GM12801 (cell line): Measurements from ENCODE around the gene ERC1.

Experiments used
- TF ChIP-seq, protein P1 (sequence below): IDR thresholded peaks from one replicate; pipeline ENCODE4 v1.5.1; 2011; ENCODE audit warnings: control low read depth; ENCODE audit not compliant: insufficient read length; ENCODE audit errors: extremely low read depth

The ERC1 gene

DNA sequence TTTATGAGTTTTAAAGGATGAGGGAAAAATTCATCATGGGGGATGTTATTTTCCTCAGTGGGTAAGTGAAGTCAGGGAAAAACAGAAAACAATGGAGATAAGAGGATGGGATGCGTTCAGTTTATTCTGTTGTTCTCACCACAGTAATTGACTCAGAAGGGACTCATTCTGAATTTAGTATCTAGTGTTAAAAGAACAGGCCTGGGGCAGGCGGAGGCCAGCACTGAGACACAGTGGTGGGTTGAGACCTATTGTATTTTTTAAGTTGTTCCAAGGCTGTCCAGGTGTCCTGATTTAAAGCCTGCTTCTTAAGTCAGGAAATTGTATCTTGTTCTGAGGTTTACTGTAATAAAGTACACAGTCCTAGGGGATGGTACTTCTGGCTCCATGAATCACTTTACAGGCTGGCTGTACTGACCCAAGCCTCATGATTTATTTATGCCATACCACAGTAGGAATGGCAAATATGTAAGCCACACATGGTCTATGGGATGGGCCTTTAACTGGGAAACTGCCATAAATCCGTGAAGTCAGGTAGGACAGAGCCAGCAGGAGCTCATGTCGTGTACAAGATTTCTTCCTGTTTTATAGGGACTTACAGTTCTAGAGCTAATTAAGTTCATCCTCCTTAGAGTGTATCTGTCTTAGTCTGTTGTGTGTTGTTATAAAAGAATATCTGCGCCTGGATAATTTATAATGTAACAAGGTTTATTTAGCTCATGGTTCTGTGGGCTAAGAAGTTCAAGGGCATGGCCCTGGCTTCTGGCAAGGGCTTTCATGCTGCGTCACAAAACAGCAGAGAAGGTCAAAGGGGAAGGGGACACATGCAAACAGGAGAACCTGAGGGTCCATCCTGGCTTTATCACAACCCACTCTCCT is 359.3 kb downstream of the ERC1 start:
- TF ChIP-seq, protein P1, sequence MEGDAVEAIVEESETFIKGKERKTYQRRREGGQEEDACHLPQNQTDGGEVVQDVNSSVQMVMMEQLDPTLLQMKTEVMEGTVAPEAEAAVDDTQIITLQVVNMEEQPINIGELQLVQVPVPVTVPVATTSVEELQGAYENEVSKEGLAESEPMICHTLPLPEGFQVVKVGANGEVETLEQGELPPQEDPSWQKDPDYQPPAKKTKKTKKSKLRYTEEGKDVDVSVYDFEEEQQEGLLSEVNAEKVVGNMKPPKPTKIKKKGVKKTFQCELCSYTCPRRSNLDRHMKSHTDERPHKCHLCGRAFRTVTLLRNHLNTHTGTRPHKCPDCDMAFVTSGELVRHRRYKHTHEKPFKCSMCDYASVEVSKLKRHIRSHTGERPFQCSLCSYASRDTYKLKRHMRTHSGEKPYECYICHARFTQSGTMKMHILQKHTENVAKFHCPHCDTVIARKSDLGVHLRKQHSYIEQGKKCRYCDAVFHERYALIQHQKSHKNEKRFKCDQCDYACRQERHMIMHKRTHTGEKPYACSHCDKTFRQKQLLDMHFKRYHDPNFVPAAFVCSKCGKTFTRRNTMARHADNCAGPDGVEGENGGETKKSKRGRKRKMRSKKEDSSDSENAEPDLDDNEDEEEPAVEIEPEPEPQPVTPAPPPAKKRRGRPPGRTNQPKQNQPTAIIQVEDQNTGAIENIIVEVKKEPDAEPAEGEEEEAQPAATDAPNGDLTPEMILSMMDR = no peak

DNA sequence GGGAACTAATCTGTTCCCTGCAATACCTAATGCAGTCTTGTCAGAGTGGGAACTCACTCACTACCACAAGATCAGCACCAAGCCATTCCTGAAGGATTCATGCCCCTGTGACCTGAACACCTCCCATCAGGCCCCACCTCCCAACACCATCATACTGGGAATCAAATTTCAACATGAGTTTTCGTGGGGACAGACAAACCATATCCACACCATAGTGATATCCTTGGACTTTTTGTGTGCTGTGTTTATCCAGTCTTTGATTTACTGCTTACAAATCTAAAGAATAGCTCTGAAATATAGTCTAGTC is 359.9 kb downstream of the ERC1 start:
- TF ChIP-seq, protein P1 = no peak

DNA sequence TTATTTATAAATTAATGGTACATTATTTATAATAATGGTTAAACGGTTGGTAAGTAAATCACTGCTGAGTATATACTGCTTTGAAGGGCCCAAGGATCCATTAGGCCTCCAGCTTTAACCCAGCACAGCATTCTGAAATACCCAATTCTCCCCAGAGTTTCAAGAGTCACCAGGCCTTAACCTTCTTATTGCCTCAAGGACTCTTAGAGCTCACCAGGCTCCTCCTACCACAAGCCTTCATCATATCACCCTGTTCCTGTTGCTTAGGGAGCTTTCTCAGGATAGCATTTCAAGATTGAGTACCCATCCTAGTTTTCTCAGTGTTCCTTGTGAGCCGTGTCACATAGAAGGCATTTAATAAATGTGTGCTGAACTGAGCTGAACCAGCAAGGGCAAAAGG is 360.9 kb downstream of the ERC1 start:
- TF ChIP-seq, protein P1 = no peak

DNA sequence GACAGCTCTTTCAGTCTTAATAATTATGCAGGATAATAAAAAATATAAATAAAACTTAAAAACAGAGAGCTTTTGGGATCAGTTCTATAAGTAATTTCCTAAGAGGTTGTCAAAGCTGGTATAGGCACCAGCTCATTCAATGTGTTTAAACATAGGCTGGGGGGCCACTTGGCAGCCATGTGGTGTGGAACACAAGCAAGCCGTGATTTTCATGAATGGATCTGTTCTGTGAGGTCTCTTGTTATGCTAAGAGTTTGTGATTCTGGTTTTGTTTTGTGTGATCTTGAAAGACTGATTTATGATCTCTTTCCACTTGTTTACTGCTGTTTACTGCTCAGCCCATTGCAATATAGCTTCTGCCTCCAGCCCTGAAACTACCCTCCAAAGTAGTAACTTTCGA is 362.4 kb downstream of the ERC1 start:
- TF ChIP-seq, protein P1 = no peak

DNA sequence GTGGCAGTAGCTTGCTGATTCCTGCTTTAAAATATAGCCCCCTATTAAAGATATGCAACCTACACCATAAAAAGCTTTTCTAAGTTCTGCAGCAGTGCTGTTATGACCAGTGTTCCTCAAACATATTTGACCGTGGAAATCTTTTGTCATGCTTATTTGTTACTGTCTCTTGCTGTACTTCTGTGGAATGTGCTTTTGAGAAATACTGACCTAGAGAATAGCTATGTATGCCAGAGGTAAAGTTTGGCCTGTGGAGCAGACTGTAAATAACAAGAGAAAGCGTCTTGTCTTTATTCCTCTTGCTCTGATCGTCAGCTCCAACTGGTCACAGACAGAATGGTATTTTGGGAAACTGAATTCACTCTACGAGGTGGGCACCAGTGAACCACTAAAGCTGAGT is 364.4 kb downstream of the ERC1 start:
- TF ChIP-seq, protein P1 = no peak

DNA sequence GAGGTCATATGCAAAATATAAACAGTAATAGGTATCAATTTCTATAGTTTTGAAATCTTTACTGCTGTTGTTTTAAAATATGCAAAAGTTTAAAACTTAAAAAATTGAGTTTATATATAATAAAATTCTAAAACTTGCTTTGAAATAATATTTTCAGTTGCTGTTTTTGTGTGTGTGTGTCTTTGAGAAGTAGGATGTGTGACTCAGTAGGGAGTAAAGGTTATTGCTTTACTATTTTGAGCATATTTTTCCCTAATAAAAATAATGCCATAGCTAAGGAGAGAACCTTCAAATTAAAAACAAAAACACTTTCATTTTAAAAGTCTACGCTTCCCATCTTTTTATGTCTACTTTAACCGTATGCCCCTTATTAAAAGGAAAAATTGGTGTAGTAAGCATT is 365.3 kb downstream of the ERC1 start:
- TF ChIP-seq, protein P1 = no peak

DNA sequence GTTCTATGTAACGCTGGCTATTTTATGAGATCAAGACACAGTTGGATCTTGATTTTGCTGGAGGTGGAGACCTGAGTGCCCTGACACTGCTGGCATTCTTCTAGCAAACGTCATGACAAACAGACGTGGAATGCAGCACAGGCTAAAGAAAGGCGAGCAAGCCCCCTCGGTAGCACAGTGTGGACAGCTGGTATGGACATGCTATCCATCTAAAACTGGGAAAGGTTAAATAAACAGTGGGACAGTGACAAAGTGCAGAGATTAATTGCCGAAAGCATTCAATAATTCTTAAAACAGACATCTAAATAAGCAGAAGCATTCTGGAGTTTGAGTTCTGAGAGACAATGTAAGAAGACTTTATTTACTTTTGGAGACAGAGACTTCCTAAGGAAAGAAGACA is 366.1 kb downstream of the ERC1 start:
- TF ChIP-seq, protein P1 = no peak
